Muscle of leg (tissue), 11 donors: ENCODE results near the gene CAP2. TPM values are rescaled to one million over a fixed set of nuclear protein-coding genes. Genes with fewer than 3 reads are reported as not detected.
"Not testable (repeated sequence)": the region's sequence is repeated elsewhere in the genome, so short reads cannot be mapped to it uniquely, and the experiment has no call there.

Experiments used
- DNase-seq: peaks from one replicate; pipeline ENCODE4 v3.0.0; 2013
- H3K27ac ChIP-seq: one replicate; pipeline ENCODE4 v1.5.1; 2013; ENCODE audit warnings: mild to moderate bottlenecking, low read length, control low read depth
- H3K27me3 ChIP-seq: one replicate; pipeline ENCODE4 v1.6.1; 2013; ENCODE audit warnings: low read length; ENCODE audit not compliant: control insufficient read depth, insufficient read depth
- H3K36me3 ChIP-seq: one replicate; pipeline ENCODE4 v1.6.1; 2013; ENCODE audit warnings: low read length; ENCODE audit not compliant: control insufficient read depth, insufficient read depth
- H3K4me1 ChIP-seq: one replicate; pipeline ENCODE4 v1.6.1; 2013; ENCODE audit warnings: low read length; ENCODE audit not compliant: control insufficient read depth, insufficient read depth
- H3K4me3 ChIP-seq: one replicate; pipeline ENCODE4 v1.5.1; 2013; ENCODE audit warnings: low read length, control low read depth
- H3K9me3 ChIP-seq: replicated peaks from 2 replicates; pipeline ENCODE4 v1.6.1; 2013; ENCODE audit warnings: low read depth, low read length; ENCODE audit not compliant: control insufficient read depth
- WGBS: methylation state at CpG from one replicate; pipeline ENCODE4 v1.1.5; 2013; ENCODE audit warnings: missing lambda C conversion rate; ENCODE audit not compliant: insufficient coverage; 5-methylcytosine and 5-hydroxymethylcytosine counted together
- polyA plus RNA-seq, 8 donors: library from polyadenylated mRNA; unstranded; fragments of 120-200 nt; gene quantifications; one replicate each; pipeline versions ENCODE4 v1.2.1 to v1.2.3, GENCODE V29; 2013; ENCODE audit warnings: inconsistent platforms in 1 of 8, low replicate concordance in 1 of 8; ENCODE audit not compliant: insufficient read length in 8 of 8, insufficient read depth in 1 of 8
- total RNA-seq: library from RNA; stranded (reverse); fragments of 120-200 nt; gene quantifications from one replicate; pipeline ENCODE4 v1.2.4, GENCODE V29; 2013

CAP2 gene
- total and polyA plus RNA-seq, 9 donors: 56.3 to 201 (median 148) TPM

GRCh38 chr6:17581282-17581681 is 187.9 kb downstream of the CAP2 start:
- DNase-seq, H3K36me3 ChIP-seq, H3K4me3 ChIP-seq, H3K9me3 ChIP-seq, H3K27me3 ChIP-seq, H3K4me1 ChIP-seq, H3K27ac ChIP-seq: not testable (repeated sequence)
- WGBS: 100% methylated on average over 6 of the region's 7 CpGs

- WGBS: 33% methylated on average over 4 of the region's 5 CpGs
Measured at GRCh38 chr6:17583811-17584210, 190.4 kb downstream of the CAP2 start.

GRCh38 chr6:17584241-17584803 is 190.9 kb downstream of the CAP2 start:
- Histone ChIP-seq H3K4me1 (peaks cover 7% of the 10 kb centered on the region), H3K9me3 (no peaks in the 10 kb centered on the region), H3K4me3 (no peak overlapping the region), H3K36me3 (no peaks in the 10 kb centered on the region), H3K27me3 (peaks cover 3% of the 10 kb centered on the region), H3K27ac (peak overlapping the region; percentile 85)
- peak; percentile 92 for DNase-seq
- no CpG with 5 or more reads among the region's 7 CpGs for WGBS

More at GRCh38 chr6:17583811-17584210, 190.4 kb downstream of the CAP2 start:
- Histone ChIP-seq H3K9me3 (no peaks in the 10 kb centered on the region), H3K4me1 (peaks cover 7% of the 10 kb centered on the region), H3K27ac (peak overlapping the region; percentile 85), H3K27me3 (peaks cover 3% of the 10 kb centered on the region), H3K4me3 (no peak overlapping the region), H3K36me3 (no peaks in the 10 kb centered on the region)
- peak; percentile 41 for DNase-seq

GRCh38 chr6:17585766-17586490 is 192.5 kb downstream of the CAP2 start:
- 78% methylated on average over 4 of the region's 7 CpGs for WGBS
- H3K27me3 ChIP-seq: peaks cover 3% of the 10 kb centered on the region
- no peak overlapping the region for H3K27ac ChIP-seq
- H3K4me1 ChIP-seq: peaks cover 7% of the 10 kb centered on the region
- DNase-seq: no peak
- no peaks in the 10 kb centered on the region for H3K36me3 ChIP-seq
- no peaks in the 10 kb centered on the region for H3K9me3 ChIP-seq
- no peak overlapping the region for H3K4me3 ChIP-seq

GRCh38 chr6:17586623-17587022 is 193.2 kb downstream of the CAP2 start:
- not testable (repeated sequence) for H3K4me3 ChIP-seq, H3K4me1 ChIP-seq, H3K27me3 ChIP-seq, H3K36me3 ChIP-seq, H3K27ac ChIP-seq, DNase-seq, H3K9me3 ChIP-seq
- 88% methylated on average over 11 of the region's 13 CpGs for WGBS

- H3K36me3 ChIP-seq: no peaks in the 10 kb centered on the region
- no peaks in the 10 kb centered on the region for H3K9me3 ChIP-seq
- 73% methylated on average over 1 of the region's 6 CpGs for WGBS
- H3K27ac ChIP-seq: no peak overlapping the region
- no peaks in the 10 kb centered on the region for H3K27me3 ChIP-seq
- H3K4me1 ChIP-seq: peaks cover 7% of the 10 kb centered on the region
- no peak for DNase-seq
- H3K4me3 ChIP-seq: no peak overlapping the region
Measured at GRCh38 chr6:17588011-17588410, 194.6 kb downstream of the CAP2 start.

- H3K36me3 ChIP-seq: no peaks in the 10 kb centered on the region
- DNase-seq: no peak
- no peaks in the 10 kb centered on the region for H3K9me3 ChIP-seq
- no peak overlapping the region for H3K27ac ChIP-seq
- WGBS: 61% methylated on average over 5 of the region's 5 CpGs
- H3K4me1 ChIP-seq: no peaks in the 10 kb centered on the region
- no peak overlapping the region for H3K4me3 ChIP-seq
- H3K27me3 ChIP-seq: no peaks in the 10 kb centered on the region
Measured at GRCh38 chr6:17589406-17590096, 196.2 kb downstream of the CAP2 start.

- H3K27me3 ChIP-seq: no peaks in the 10 kb centered on the region
- H3K27ac ChIP-seq: no peak overlapping the region
- H3K9me3 ChIP-seq: no peaks in the 10 kb centered on the region
- 86% methylated on average over 1 of the region's 1 CpG for WGBS
- H3K4me1 ChIP-seq: no peaks in the 10 kb centered on the region
- H3K4me3 ChIP-seq: no peak overlapping the region
- no peak for DNase-seq
- no peaks in the 10 kb centered on the region for H3K36me3 ChIP-seq
Measured at GRCh38 chr6:17591287-17591686, 197.9 kb downstream of the CAP2 start.

GRCh38 chr6:17593246-17593645 is 199.9 kb downstream of the CAP2 start:
- H3K27me3 ChIP-seq: no peaks in the 10 kb centered on the region
- no peak overlapping the region for H3K4me3 ChIP-seq
- DNase-seq: no peak
- no peaks in the 10 kb centered on the region for H3K36me3 ChIP-seq
- no peaks in the 10 kb centered on the region for H3K9me3 ChIP-seq
- H3K27ac ChIP-seq: no peak overlapping the region
- no peaks in the 10 kb centered on the region for H3K4me1 ChIP-seq

GRCh38 chr6:17596085-17596484 is 202.7 kb downstream of the CAP2 start:
- Histone ChIP-seq H3K27ac (no peak overlapping the region), H3K36me3 (no peaks in the 10 kb centered on the region), H3K9me3 (no peaks in the 10 kb centered on the region), H3K27me3 (no peaks in the 10 kb centered on the region), H3K4me3 (no peak overlapping the region), H3K4me1 (peaks cover 2% of the 10 kb centered on the region)
- no peak for DNase-seq
- WGBS: no CpG with 5 or more reads among the region's 3 CpGs
